Fibroblast of skin of right quadriceps (primary cell): Measurements from ENCODE around the gene SLC52A3.
"Not testable (repeated sequence)": the region's sequence is repeated elsewhere in the genome, so short reads cannot be mapped to it uniquely, and the experiment has no call there.

Source experiments
- DNase-seq: peaks from one replicate; pipeline ENCODE4 v3.0.0-alpha.2; 2013

The SLC52A3 gene

GRCh38 chr20:768426-768978 is at the start of gene SLC52A3:
SLC52A3 (minus strand) TSS chr20:768500; CDS start chr20:765774, 2,726 bp downstream.
- no peak for DNase-seq

DNA sequence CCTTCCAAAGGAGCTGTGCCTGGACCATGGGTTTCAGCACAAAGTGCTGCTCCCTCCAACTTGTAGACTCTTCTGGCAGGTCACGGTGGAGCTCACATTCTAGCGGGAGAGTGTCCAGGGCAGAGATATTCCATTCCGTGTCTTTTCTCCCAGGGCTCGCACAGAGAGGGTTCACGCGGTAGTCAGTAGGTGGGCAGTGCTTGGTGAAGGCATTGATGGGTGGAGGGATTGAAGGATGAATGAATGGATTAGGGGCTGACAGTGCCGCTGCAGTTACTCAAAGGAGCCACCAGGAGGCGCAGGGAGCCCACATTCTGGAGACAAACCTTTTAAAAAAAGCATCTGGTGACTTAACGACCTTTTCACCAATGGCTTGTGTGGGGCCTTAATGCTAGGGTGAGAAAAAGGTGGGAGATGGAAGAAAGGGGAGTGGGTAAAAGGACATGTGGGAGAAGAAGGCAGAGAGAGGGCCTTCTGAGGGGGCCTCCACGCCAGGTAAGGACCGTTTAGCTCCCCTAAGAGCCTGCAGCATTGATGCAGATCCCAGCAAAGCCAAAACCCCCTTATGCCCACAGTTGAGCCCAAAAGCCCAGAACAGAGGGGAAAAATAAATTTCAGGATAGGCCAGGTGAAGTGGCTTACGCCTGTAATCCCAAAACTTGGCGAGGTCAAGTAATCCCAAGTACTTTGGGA is 47.8 kb upstream of the SLC52A3 start:
- peak; percentile 41 for DNase-seq

DNA sequence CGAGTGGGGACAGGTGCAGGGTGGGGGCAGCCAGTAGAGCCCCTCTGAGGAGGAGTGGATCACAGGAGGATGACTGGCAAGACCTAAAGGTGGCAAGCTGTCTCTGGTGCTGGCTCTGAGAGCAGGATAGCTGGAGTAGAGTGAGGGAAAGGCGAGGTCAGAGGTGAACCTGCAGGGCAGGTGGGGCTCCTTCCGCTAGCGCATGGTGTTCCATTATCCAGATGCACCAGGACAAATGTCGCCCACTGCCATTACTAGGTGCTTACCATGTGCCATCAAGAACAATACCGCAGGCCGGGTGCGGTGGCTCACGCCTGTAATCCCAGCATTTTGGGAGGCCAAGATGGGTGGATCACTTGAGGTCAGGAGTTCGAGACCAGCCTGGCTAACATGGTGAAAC is 46.9 kb upstream of the SLC52A3 start:
- no peak for DNase-seq

DNA sequence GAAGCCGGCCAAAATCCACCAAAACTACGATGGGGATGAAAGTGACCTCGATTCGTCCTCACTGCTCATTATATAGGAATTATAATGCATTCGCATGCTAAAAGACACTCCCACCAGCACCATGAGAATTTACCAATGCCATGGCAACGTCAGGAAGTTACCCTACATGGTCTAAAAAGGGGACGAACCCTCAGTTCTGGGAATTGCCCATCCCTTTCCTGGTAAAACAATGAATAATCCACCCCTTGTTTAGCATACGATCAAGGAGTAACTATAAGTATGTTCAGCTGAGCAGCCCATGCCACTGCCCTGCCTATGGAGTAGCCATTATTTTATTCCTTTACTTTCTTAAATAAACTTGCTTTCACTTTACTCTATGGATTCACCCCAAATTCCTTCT is 45.1 kb upstream of the SLC52A3 start:
- DNase-seq: no peak

DNA sequence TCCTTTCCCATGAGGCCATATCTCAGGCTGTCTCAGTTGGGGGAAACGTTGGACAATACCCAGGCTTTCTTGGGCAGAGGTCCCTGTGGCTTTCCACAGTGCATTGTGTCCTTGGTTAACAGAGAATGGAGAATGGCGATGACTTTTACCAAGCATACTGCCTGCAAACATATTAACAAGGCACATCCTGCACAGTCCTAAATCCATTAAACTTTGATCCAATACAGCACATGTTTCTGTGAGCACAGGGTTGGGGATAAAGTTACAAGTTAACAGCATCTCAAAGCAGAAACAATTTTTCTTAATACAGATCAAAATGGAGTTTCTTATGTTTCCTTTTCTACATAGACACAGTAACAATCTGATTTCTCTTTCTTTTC is 44.1 kb upstream of the SLC52A3 start:
- not testable (repeated sequence) for DNase-seq

GRCh38 chr20:811776-812434 is 43.6 kb upstream of the SLC52A3 start:
- DNase-seq: not testable (repeated sequence)

- DNase-seq: peak; percentile 15
These were observed 37.4 kb upstream of the SLC52A3 start for GRCh38 chr20:805713-806112.

- DNase-seq: no peak
These were observed 33.4 kb upstream of the SLC52A3 start for GRCh38 chr20:801678-802077.

- DNase-seq: not testable (repeated sequence)
These were observed 31.7 kb upstream of the SLC52A3 start for GRCh38 chr20:800026-800425.

DNA sequence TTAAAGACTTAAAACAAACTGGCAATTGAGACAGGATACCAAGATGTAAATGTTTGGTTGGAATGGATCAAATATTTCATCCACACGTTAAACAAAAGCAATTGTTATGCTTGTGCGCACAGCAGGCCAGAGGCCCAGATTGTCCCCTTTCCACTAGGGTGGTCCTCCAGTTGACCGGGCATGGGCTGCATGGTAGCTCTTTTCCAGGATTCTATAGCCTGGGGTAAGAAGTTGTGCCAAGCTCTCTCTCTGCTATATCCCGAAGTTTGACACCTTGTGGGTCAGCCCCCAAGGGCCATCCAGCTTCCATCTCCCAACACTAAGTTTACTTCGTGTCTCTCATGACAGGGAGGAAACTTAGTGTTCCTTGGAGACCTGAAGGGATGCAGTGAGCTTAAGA is 30.4 kb upstream of the SLC52A3 start:
- not testable (repeated sequence) for DNase-seq

- no peak for DNase-seq
These were observed 28.6 kb upstream of the SLC52A3 start for GRCh38 chr20:796921-797320.

GRCh38 chr20:792248-792647 is 23.9 kb upstream of the SLC52A3 start:
- no peak for DNase-seq

- DNase-seq: no peak
These were observed 22.8 kb upstream of the SLC52A3 start for GRCh38 chr20:791056-791455.

DNA sequence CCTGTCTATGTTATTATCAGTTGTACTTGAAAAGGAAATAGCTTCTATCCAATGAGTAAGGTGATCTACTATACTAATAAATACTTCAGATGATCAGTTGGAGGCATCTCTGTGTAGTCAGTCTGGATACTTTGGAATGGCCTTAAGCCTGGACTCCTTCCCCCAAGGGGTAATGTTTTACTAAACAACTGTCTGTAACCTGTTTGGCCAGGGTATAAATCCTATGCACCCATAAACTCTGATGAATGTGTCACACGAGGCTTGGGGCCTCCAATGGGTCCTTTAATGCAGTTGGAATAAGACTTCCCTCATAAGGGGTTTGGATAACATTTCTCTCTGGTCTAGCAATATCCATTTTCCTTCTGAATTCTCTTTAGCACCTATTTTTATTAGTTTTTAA is 19.5 kb upstream of the SLC52A3 start:
- DNase-seq: no peak

DNA sequence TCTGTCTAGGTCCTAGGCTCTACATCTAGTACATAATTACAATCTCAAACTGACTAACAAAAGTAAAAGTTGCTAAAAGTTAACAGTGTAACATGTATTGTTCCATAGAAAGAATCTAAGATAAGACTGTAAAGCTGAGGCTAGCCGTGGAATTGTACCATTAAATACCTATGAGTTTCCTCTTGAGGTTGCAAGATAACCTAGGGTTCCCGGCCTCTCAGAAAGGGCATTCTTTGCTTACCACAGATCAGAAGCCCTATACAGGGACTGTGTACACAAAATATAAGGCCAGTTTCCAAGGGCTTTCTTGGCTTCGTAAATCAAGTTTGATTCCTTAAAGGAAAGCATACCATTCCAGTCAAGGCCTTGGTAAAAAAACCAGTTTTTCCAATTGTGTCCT is 11.5 kb upstream of the SLC52A3 start:
- DNase-seq: no peak

DNA sequence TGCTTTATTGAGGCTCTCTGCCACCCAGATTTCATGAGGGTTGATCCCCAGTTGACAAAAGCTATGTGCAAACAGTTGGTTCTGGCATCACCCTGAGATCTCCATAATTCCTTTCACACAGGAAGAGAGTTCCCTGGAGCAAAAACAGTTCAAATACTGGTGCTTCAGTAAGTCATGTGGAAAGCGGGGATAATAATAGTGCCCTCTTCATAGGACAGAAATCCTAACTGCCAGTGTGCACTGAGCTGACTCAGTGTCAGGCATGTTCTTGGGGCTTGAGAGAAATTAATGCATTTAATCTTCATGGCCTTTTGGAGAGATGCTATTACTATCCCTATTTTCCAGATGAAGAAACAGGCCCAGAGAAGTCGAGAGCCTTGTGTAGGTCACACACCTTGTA is 7.9 kb upstream of the SLC52A3 start:
- DNase-seq: no peak

- no peak for DNase-seq
These were observed 7.4 kb upstream of the SLC52A3 start for GRCh38 chr20:775679-776135.

DNA sequence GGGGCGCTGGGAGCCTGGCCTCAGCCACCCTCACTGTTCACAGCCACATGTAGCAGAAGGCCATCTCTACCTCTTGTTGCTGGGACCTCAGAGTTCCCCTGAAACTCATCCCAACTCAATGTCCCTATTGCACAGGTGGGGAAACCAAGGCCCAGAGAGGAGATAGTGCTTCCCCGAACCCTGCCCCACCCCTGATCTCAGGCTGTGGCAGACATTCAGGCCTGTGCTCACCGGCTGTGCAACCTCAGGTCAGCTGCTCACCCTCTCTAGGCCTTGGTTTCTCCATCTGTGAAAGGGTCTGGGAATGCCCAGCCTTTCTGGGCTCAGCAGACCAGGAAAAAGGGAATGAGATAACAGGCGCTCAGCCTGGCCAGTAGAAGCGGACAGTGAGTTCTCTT is 6.4 kb upstream of the SLC52A3 start:
- DNase-seq: no peak

GRCh38 chr20:774016-774659 is 5.8 kb upstream of the SLC52A3 start:
- DNase-seq: no peak

GRCh38 chr20:772806-773205 is 4.5 kb upstream of the SLC52A3 start:
- DNase-seq: no peak

DNA sequence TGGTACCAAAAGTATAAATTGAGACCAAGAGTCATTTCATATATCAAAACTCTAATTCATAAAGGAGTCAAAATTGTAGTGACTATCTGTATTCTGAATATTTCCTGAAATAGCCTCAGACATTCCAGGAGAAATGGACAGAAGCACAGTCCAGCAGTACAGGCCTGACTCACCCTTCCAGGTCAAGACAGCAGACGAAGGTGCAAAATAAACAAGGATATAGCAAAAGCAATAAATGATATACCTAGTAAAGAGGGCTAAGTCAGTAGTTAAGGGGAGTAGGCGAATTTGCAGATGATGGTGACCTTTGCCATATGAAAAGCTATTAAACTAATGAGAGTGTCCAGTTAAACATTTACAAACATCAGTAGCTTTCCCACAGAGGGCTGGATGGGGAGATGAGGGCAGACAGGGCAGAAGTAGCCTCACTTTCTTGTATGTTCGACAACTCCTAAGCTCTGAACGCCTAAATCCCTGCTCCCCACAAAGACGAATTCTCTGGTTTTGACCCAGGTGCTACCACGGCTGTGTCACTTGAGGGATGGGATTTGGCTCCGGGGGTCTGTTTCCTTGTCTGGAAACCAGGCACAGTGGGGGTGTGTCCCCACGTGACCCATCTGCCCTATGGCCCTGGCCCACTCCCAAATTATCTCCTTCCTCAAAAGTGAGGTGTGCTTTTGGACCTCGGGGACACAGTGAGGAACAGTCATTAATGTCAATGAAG is 3.6 kb upstream of the SLC52A3 start:
- DNase-seq: no peak

DNA sequence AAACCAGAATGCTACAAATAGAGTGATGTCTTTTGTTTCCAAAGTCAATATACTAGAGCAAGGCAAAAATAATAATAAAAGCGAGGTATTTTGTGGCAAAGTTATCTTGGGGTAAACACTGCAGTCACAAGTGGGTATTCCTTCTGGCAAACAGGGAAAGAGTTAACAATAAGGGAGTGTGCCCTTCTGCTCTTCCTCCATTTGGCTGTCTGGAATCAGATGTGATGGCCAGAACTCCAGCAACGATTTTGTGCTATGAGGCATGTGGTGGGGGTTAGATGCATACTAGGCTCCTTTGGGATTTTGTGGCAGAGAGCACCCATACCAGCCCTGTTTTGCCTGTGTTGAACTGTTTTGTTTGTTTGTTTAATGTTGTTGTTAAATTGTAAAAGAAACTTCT is 2.4 kb upstream of the SLC52A3 start:
- DNase-seq: no peak

DNA sequence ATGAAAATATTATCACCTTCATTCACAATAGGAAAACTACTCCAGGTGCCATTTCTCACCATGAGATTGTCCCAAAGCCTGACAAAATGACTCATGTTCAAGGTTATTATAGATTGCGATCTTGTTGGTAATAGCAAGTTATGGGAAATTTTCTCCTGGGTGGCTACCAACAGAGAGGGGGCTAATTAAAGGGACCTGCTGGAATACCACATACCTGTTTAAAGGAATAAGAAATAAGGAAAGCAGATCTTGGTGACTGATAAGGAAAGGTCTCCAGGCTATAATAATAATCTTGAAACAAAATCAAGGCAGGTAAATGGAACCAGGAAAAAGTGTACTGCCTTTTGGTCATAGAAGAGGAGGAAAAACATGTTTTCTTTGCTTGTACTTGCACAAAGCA is 1.4 kb downstream of the SLC52A3 start:
- no peak for DNase-seq
